Right cardiac atrium (tissue), 5 donors: ENCODE results near the gene SCUBE3. TPM values are rescaled to one million over a fixed set of nuclear protein-coding genes. Genes with fewer than 3 reads are reported as not detected.

ENCODE experiments used
- ATAC-seq, 2 donors: fragments of 200-7000 bp; cut with Tn5 transposase; one replicate each; pipeline versions ENCODE4 v1.8.0 to v1.9.1; 2020; ENCODE audit warnings: moderate library complexity in 2 of 2, mild to moderate bottlenecking in 1 of 2
- DNase-seq, 3 donors: peaks; one replicate each; pipeline ENCODE4 v3.0.0-alpha.2; 2020
- H3K27ac ChIP-seq: one replicate; pipeline ENCODE4 v1.5.1; 2013; ENCODE audit warnings: mild to moderate bottlenecking, low read length, control low read depth, moderate library complexity
- H3K27me3 ChIP-seq: one replicate; pipeline ENCODE4 v1.6.1; 2013; ENCODE audit not compliant: control insufficient read depth, insufficient read depth
- H3K4me1 ChIP-seq: one replicate; pipeline ENCODE4 v1.6.1; 2013; ENCODE audit warnings: low read length; ENCODE audit not compliant: control insufficient read depth, insufficient read depth
- H3K4me3 ChIP-seq: one replicate; pipeline ENCODE4 v1.5.1; 2013; ENCODE audit warnings: low read length, control low read depth
- H3K9me3 ChIP-seq: one replicate; pipeline ENCODE4 v1.6.1; 2013; ENCODE audit warnings: low read length; ENCODE audit not compliant: control insufficient read depth
- WGBS: extraction: QIAGEN DNeasy Blood & Tissue Kit; methylation state at CpG from one replicate; pipeline ENCODE4 v1.1.7; 2013; 5-methylcytosine and 5-hydroxymethylcytosine counted together
- intact Hi-C, 4 donors: fragments of 100-400 bp; cut with DNase I; formaldehyde crosslinking; loops; one replicate each; pipeline versions ENCODE4 v1.11.0 to v1.14.0; 2022 to 2023
- polyA plus RNA-seq: library from polyadenylated mRNA; stranded (reverse); fragments of 200-250 nt; gene quantifications from one replicate; pipeline ENCODE4 v1.2.3, GENCODE V29; 2013
- total RNA-seq, 4 donors: library from RNA; stranded (reverse); fragmentation: NEBNext Ultra II Directional; extraction: Animal tissue kit (Norgen Biotek cat#: 25700); gene quantifications; one replicate each; pipeline ENCODE4 v1.2.1, GENCODE V29; 2021
- donor health status: healthy with polysubstance abuse.
- donor health status: DM: no; HTN: yes; CAD: no.
- donor health status: DM: no; HTN: no; CAD: no.
- donor health status: DM: no; HTN: yes; CAD: no; lungs with severe emphysema.
- donor health status: DM: yes; HTN: yes; CAD: no.

SCUBE3 gene
- total and polyA plus RNA-seq, 5 donors = 0.25 to 0.86 (median 0.38) TPM

GRCh38 chr6:35194390-35194789 lies 19.4 kb upstream of the SCUBE3 start:
- no peak overlapping the region for H3K27ac ChIP-seq
- H3K4me3 ChIP-seq = no peak overlapping the region
- no peaks in the 10 kb centered on the region for H3K4me1 ChIP-seq
- H3K27me3 ChIP-seq = no peaks in the 10 kb centered on the region
- ATAC-seq = no peak
- DNase-seq = no peak
- WGBS = 84% methylated on average over 5 of the region's 5 CpGs
- intact Hi-C loops = no loop called here
- no peaks in the 10 kb centered on the region for H3K9me3 ChIP-seq

- intact Hi-C loops = no loop called here
- no peaks in the 10 kb centered on the region for H3K4me1 ChIP-seq
- no peaks in the 10 kb centered on the region for H3K27me3 ChIP-seq
- no peak overlapping the region for H3K4me3 ChIP-seq
- DNase-seq (no peak), ATAC-seq (no peak)
- H3K27ac ChIP-seq = no peak overlapping the region
- 90% methylated on average over 3 of the region's 3 CpGs for WGBS
- no peaks in the 10 kb centered on the region for H3K9me3 ChIP-seq
Measured at GRCh38 chr6:35195120-35195780, 18.5 kb upstream of the SCUBE3 start.

GRCh38 chr6:35197196-35197595 lies 16.6 kb upstream of the SCUBE3 start:
- WGBS = 70% methylated on average over 5 of the region's 5 CpGs

GRCh38 chr6:35199866-35200265 lies 13.9 kb upstream of the SCUBE3 start:
- Histone ChIP-seq H3K9me3 (no peaks in the 10 kb centered on the region), H3K27me3 (no peaks in the 10 kb centered on the region), H3K27ac (no peak overlapping the region), H3K4me1 (peaks cover 9% of the 10 kb centered on the region), H3K4me3 (no peak overlapping the region)
- ATAC-seq = no peak
- intact Hi-C loops = loop anchor here in 2 of 4 donors (5.0 to 10.0 kb wide), 2 partner anchors 53 to 55 kb away; partner anchors contain the start of gene TCP11 (in 1 of the 2)
- WGBS = 87% methylated on average over 2 of the region's 2 CpGs
- DNase-seq = no peak

More at GRCh38 chr6:35197196-35197595, 16.6 kb upstream of the SCUBE3 start:
- Histone ChIP-seq H3K4me3 (no peak overlapping the region), H3K4me1 (peaks cover under 1% of the 10 kb centered on the region), H3K27me3 (no peaks in the 10 kb centered on the region), H3K9me3 (no peaks in the 10 kb centered on the region), H3K27ac (no peak overlapping the region)
- DNase-seq (no peak), ATAC-seq (no peak)
- intact Hi-C loops = no loop called here

- Histone ChIP-seq H3K4me1 (peaks cover 9% of the 10 kb centered on the region), H3K9me3 (no peaks in the 10 kb centered on the region), H3K27me3 (no peaks in the 10 kb centered on the region), H3K4me3 (no peak overlapping the region), H3K27ac (no peak overlapping the region)
- 61% methylated on average over 6 of the region's 6 CpGs for WGBS
- peak in 1 of 2 donors; percentile 49 for ATAC-seq
- DNase-seq = no peak
- intact Hi-C loops = loop anchor here in 2 of 4 donors (5.0 to 10.0 kb wide), 2 partner anchors 55 to 57 kb away; partner anchors contain the start of gene TCP11 (in 1 of the 2)
Measured at GRCh38 chr6:35202066-35202546, 11.7 kb upstream of the SCUBE3 start.

GRCh38 chr6:35203152-35203670 lies 10.5 kb upstream of the SCUBE3 start:
- WGBS = 62% methylated on average over 7 of the region's 7 CpGs
- no peaks in the 10 kb centered on the region for H3K27me3 ChIP-seq
- H3K4me1 ChIP-seq = peaks cover 9% of the 10 kb centered on the region
- no peaks in the 10 kb centered on the region for H3K9me3 ChIP-seq
- ATAC-seq (peak; percentile 30 to 49), DNase-seq (peak in 1 of 3 donors; percentile 27)
- H3K27ac ChIP-seq = peak overlapping the region; percentile 2
- intact Hi-C loops = loop anchor here in 2 of 4 donors (5.0 to 10.0 kb wide), 2 partner anchors 56 to 58 kb away; partner anchors contain the start of gene TCP11 (in 1 of the 2)
- no peak overlapping the region for H3K4me3 ChIP-seq

- ATAC-seq = peak in 1 of 2 donors; percentile 9
- no peaks in the 10 kb centered on the region for H3K9me3 ChIP-seq
Measured at GRCh38 chr6:35203680-35204079, 10.1 kb upstream of the SCUBE3 start.

GRCh38 chr6:35206346-35206745 lies 7.4 kb upstream of the SCUBE3 start:
- DNase-seq (no peak), ATAC-seq (no peak)
- 77% methylated on average over 1 of the region's 1 CpG for WGBS
- Histone ChIP-seq H3K4me1 (peaks cover 9% of the 10 kb centered on the region), H3K4me3 (no peak overlapping the region), H3K27me3 (no peaks in the 10 kb centered on the region), H3K27ac (no peak overlapping the region), H3K9me3 (no peaks in the 10 kb centered on the region)
- intact Hi-C loops = loop anchor here in 2 of 4 donors (5.0 to 10.0 kb wide), 2 partner anchors 59 to 62 kb away; partner anchors contain the start of gene TCP11 (in 1 of the 2)

More at GRCh38 chr6:35203680-35204079, 10.1 kb upstream of the SCUBE3 start:
- intact Hi-C loops = loop anchor here in 3 of 4 donors (2.0 to 10.0 kb wide), 3 partner anchors 56 to 59 kb away; partner anchors contain the start of gene TCP11 (in 1 of the 3)
- DNase-seq = peak in 1 of 3 donors; percentile 22
- peak overlapping the region; percentile 2 for H3K27ac ChIP-seq
- no peak overlapping the region for H3K4me3 ChIP-seq
- H3K27me3 ChIP-seq = no peaks in the 10 kb centered on the region
- H3K4me1 ChIP-seq = peaks cover 9% of the 10 kb centered on the region
- WGBS = 33% methylated on average over 2 of the region's 2 CpGs

GRCh38 chr6:35208419-35208818 lies 5.3 kb upstream of the SCUBE3 start:
- H3K9me3 ChIP-seq = no peaks in the 10 kb centered on the region
- DNase-seq = no peak
- intact Hi-C loops = loop anchor here in 2 of 4 donors (5.0 to 10.0 kb wide), 2 partner anchors 61 to 64 kb away; partner anchors contain the start of gene TCP11 (in 1 of the 2)
- no peak overlapping the region for H3K4me3 ChIP-seq
- H3K27ac ChIP-seq = no peak overlapping the region
- H3K27me3 ChIP-seq = no peaks in the 10 kb centered on the region
- peaks cover 5% of the 10 kb centered on the region for H3K4me1 ChIP-seq
- no peak for ATAC-seq
- WGBS = 41% methylated on average over 4 of the region's 4 CpGs

GRCh38 chr6:35209081-35209480 lies 4.7 kb upstream of the SCUBE3 start:
- intact Hi-C loops = loop anchor here in 2 of 4 donors (5.0 to 10.0 kb wide), 2 partner anchors 62 to 64 kb away; partner anchors contain the start of gene TCP11 (in 1 of the 2)
- Histone ChIP-seq H3K27me3 (no peaks in the 10 kb centered on the region), H3K4me1 (no peaks in the 10 kb centered on the region), H3K27ac (no peak overlapping the region), H3K9me3 (no peaks in the 10 kb centered on the region), H3K4me3 (no peak overlapping the region)
- 68% methylated on average over 1 of the region's 1 CpG for WGBS
- ATAC-seq (no peak), DNase-seq (no peak)
